GM13977 (cell line): Measurements from ENCODE around the gene KIF1B.
"Not testable (repeated sequence)": the region's sequence is repeated elsewhere in the genome, so short reads cannot be mapped to it uniquely, and the experiment has no call there.

Experiments used
- DNase-seq: peaks from one replicate; pipeline ENCODE4 v3.0.0; 2012; ENCODE audit warnings: low spot score
- CTCF ChIP-seq: IDR thresholded peaks from 2 replicates; pipeline ENCODE4 v1.5.1; 2012; ENCODE audit warnings: mild to moderate bottlenecking, control low read depth; ENCODE audit not compliant: insufficient read depth; ENCODE audit errors: extremely low read depth, missing control alignments
- in situ Hi-C: fragments of 300-500 bp; cut with MboI; formaldehyde crosslinking; loops from one replicate; pipeline ENCODE4 v1.12.0; 2022; ENCODE audit warnings: low sequenced_read_pairs, low pct_unique_long_range_greater_than_20kb, mixed read lengths, inconsistent platforms; ENCODE audit not compliant: unreplicated experiment

KIF1B gene

GRCh38 chr1:10245674-10246073 is 35.3 kb downstream of the KIF1B start:
- DNase-seq = no peak
- in situ Hi-C loops = no loop called here
- TF ChIP-seq CTCF = no peak

- in situ Hi-C loops = no loop called here
- TF ChIP-seq CTCF = no peak
- DNase-seq = no peak
Observed at GRCh38 chr1:10249808-10250457, 39.6 kb downstream of the KIF1B start.

GRCh38 chr1:10250663-10251062 is 40.3 kb downstream of the KIF1B start:
- TF ChIP-seq CTCF = no peak
- DNase-seq = no peak
- in situ Hi-C loops = no loop called here

- DNase-seq = peak; percentile 23
- in situ Hi-C loops = not testable (repeated sequence)
Observed at GRCh38 chr1:10251325-10252108, 41.1 kb downstream of the KIF1B start.

GRCh38 chr1:10252508-10252907 is 42.1 kb downstream of the KIF1B start:
- no peak for DNase-seq
- TF ChIP-seq CTCF = no peak
- in situ Hi-C loops = no loop called here

- no peak for TF ChIP-seq CTCF
- DNase-seq = no peak
- in situ Hi-C loops = no loop called here
Observed at GRCh38 chr1:10253149-10253548, 42.8 kb downstream of the KIF1B start.

- peak; percentile 16 for DNase-seq
- TF ChIP-seq CTCF = no peak
- in situ Hi-C loops = no loop called here
Observed at GRCh38 chr1:10253755-10254154, 43.4 kb downstream of the KIF1B start.
